ENCODE results near the gene VRK3.

Gene VRK3

GRCh38 chr19:50026550-50026906 lies 1.4 kb upstream of the VRK3 start:
- DNase-seq: no peak

GRCh38 chr19:50025794-50026549 lies 800 bp upstream of the VRK3 start, which contains the start of gene ZNF473:
ZNF473 (plus strand) TSS chr19:50026005; CDS start chr19:50031083, 5,078 bp downstream.
- peak; percentile 99 for DNase-seq

- no peak for DNase-seq
Observed at GRCh38 chr19:50024719-50025021, 502 bp downstream of the VRK3 start.

GRCh38 chr19:50022823-50023222 lies 2.3 kb downstream of the VRK3 start:
- no peak for DNase-seq

GRCh38 chr19:50020481-50020880 lies 4.7 kb downstream of the VRK3 start:
- DNase-seq: no peak

GRCh38 chr19:50016225-50016807 lies 8.9 kb downstream of the VRK3 start:
- no peak for DNase-seq

GRCh38 chr19:50008532-50008931 lies 16.6 kb downstream of the VRK3 start:
- DNase-seq: no peak

GRCh38 chr19:50007947-50008346 lies 17.2 kb downstream of the VRK3 start:
- no peak for DNase-seq

- DNase-seq: no peak
Observed at GRCh38 chr19:50007170-50007569, 18.0 kb downstream of the VRK3 start.

GRCh38 chr19:50005428-50005827 lies 19.7 kb downstream of the VRK3 start:
- DNase-seq: no peak

- DNase-seq: peak; percentile 13
Observed at GRCh38 chr19:50003810-50004419, 21.3 kb downstream of the VRK3 start.

- DNase-seq: no peak
Observed at GRCh38 chr19:50003254-50003788, 21.9 kb downstream of the VRK3 start.

- DNase-seq: no peak
Observed at GRCh38 chr19:50002386-50002960, 22.7 kb downstream of the VRK3 start.

GRCh38 chr19:50001775-50002174 lies 23.4 kb downstream of the VRK3 start:
- DNase-seq: no peak

- DNase-seq: no peak
Observed at GRCh38 chr19:50000841-50001557, 24.2 kb downstream of the VRK3 start.

- no peak for DNase-seq
Observed at GRCh38 chr19:50000038-50000840, 24.9 kb downstream of the VRK3 start.

- DNase-seq: no peak
Observed at GRCh38 chr19:49999371-50000010, 25.7 kb downstream of the VRK3 start.

- DNase-seq: no peak
Observed at GRCh38 chr19:49997709-49998108, 27.5 kb downstream of the VRK3 start.

GRCh38 chr19:49988433-49988832 lies 36.7 kb downstream of the VRK3 start:
- no peak for DNase-seq

GRCh38 chr19:49988007-49988406 lies 37.2 kb downstream of the VRK3 start:
- no peak for DNase-seq

GRCh38 chr19:49987159-49987698 lies 37.9 kb downstream of the VRK3 start:
- DNase-seq: peak; percentile 87
